ENCODE data around the gene U2SURP.

GRCh38 chr3:142968319-142969025, 32.9 kb upstream of the U2SURP start:
- TF ChIP-seq CTCF (IDR thresholded peaks at IDR 0.05) (no peak), POLR2A (IDR thresholded peaks at IDR 0.05) (no peak)

Data from body of pancreas (tissue), 4 donors.